ENCODE data around the gene ARL16.

The ARL16 gene

GRCh38 chr17:81662002-81662401 lies 21.6 kb downstream of the ARL16 start:
- TF ChIP-seq CTCF (IDR thresholded peaks at IDR 0.05; ENCODE audit: low read depth, low read length): no peak

GRCh38 chr17:81660441-81660840 lies 23.2 kb downstream of the ARL16 start:
- TF ChIP-seq CTCF (IDR thresholded peaks at IDR 0.05; ENCODE audit: low read depth, low read length): no peak
- no peak overlapping the region for H3K4me3 ChIP-seq (ENCODE audit: low read depth, low read length)

More at GRCh38 chr17:81662002-81662401, 21.6 kb downstream of the ARL16 start:
- H3K4me3 ChIP-seq (ENCODE audit: low read depth, low read length): no peak overlapping the region

GRCh38 chr17:81659038-81659437 lies 24.6 kb downstream of the ARL16 start:
- TF ChIP-seq CTCF (IDR thresholded peaks at IDR 0.05; ENCODE audit: low read depth, low read length): no peak
- H3K4me3 ChIP-seq (ENCODE audit: low read depth, low read length): no peak overlapping the region

GRCh38 chr17:81656835-81657234 lies 26.8 kb downstream of the ARL16 start:
- TF ChIP-seq CTCF (IDR thresholded peaks at IDR 0.05; ENCODE audit: low read depth, low read length): no peak
- no peak overlapping the region for H3K4me3 ChIP-seq (ENCODE audit: low read depth, low read length)

GRCh38 chr17:81656118-81656743 lies 27.4 kb downstream of the ARL16 start, which contains the start of gene PDE6G:
Gene PDE6G, minus strand, starts transcription at chr17:81656542. Its CDS starts 3,237 bp downstream, at chr17:81653305.
- no peak for TF ChIP-seq CTCF (IDR thresholded peaks at IDR 0.05; ENCODE audit: low read depth, low read length)
- no peak within 1 kb of the TSS for H3K4me3 ChIP-seq (ENCODE audit: low read depth, low read length)

GRCh38 chr17:81655378-81656117 lies 28.0 kb downstream of the ARL16 start:
- no peak overlapping the region for H3K4me3 ChIP-seq (ENCODE audit: low read depth, low read length)

More at GRCh38 chr17:81655378-81656117, 28.0 kb downstream of the ARL16 start:
- no peak for TF ChIP-seq CTCF (IDR thresholded peaks at IDR 0.05; ENCODE audit: low read depth, low read length)
